Measurements from ENCODE around the gene PLA2G4B. TPM values are rescaled to one million over a fixed set of nuclear protein-coding genes. Genes with fewer than 3 reads are reported as not detected.

PLA2G4B gene
- total RNA-seq, 4 donors from 2014 or later, result 1.8 to 8.7 (median 4.5) TPM

GRCh38 chr15:41817327-41817726 is 21.3 kb upstream of the PLA2G4B start:
- no peak for TF ChIP-seq CTCF (IDR thresholded peaks at IDR 0.05)
- TF ChIP-seq EP300 (IDR thresholded peaks at IDR 0.05), result no peak
- no peak for TF ChIP-seq POLR2A (IDR thresholded peaks at IDR 0.05)
- no peak overlapping the region for H3K4me3 ChIP-seq
- no peaks in the 10 kb centered on the region for H3K27me3 ChIP-seq
- WGBS, 2 donors, result 79 to 89% methylated on average over 12 to 14 of the region's 14 CpGs
- peaks cover 2 to 100% (median 34%) of the 10 kb centered on the region in 3 donors for H3K36me3 ChIP-seq
- no peaks in the 10 kb centered on the region for H3K4me1 ChIP-seq
- no peaks in the 10 kb centered on the region for H3K9me3 ChIP-seq
- no peak for DNase-seq (ENCODE audit: low spot score in 2 of 2)
- H3K27ac ChIP-seq, result no peak overlapping the region

GRCh38 chr15:41817781-41818180 is 20.9 kb upstream of the PLA2G4B start:
- Histone ChIP-seq H3K4me3 (no peak overlapping the region), H3K9me3 (no peaks in the 10 kb centered on the region), H3K27ac (no peak overlapping the region), H3K27me3 (no peaks in the 10 kb centered on the region), H3K36me3 (peaks cover 2 to 100% (median 29%) of the 10 kb centered on the region in 3 donors), H3K4me1 (no peaks in the 10 kb centered on the region)
- WGBS, 2 donors, result 78 to 86% methylated on average over 6 of the region's 6 CpGs
- DNase-seq (ENCODE audit: low spot score in 2 of 2), result no peak
- TF ChIP-seq POLR2A (IDR thresholded peaks at IDR 0.05) (no peak), CTCF (IDR thresholded peaks at IDR 0.05) (no peak), EP300 (IDR thresholded peaks at IDR 0.05) (no peak)

GRCh38 chr15:41819455-41820050 is 19.1 kb upstream of the PLA2G4B start:
- peaks cover 2 to 100% (median 27%) of the 10 kb centered on the region in 3 donors for H3K36me3 ChIP-seq
- WGBS, 2 donors, result 88 to 93% methylated on average over 9 of the region's 9 CpGs

GRCh38 chr15:41820791-41821423 is 17.7 kb upstream of the PLA2G4B start:
- Histone ChIP-seq H3K4me1 (no peaks in the 10 kb centered on the region), H3K27me3 (no peaks in the 10 kb centered on the region), H3K27ac (no peak overlapping the region), H3K9me3 (no peaks in the 10 kb centered on the region), H3K4me3 (no peak overlapping the region), H3K36me3 (peaks cover 2 to 100% (median 27%) of the 10 kb centered on the region in 3 donors)
- WGBS, 2 donors, result 66 to 81% methylated on average over 6 of the region's 6 CpGs
- TF ChIP-seq POLR2A (IDR thresholded peaks at IDR 0.05) (no peak), EP300 (IDR thresholded peaks at IDR 0.05) (no peak), CTCF (IDR thresholded peaks at IDR 0.05) (no peak)
- no peak for DNase-seq (ENCODE audit: low spot score in 2 of 2)

More at GRCh38 chr15:41819455-41820050, 19.1 kb upstream of the PLA2G4B start:
- Histone ChIP-seq H3K4me1 (no peaks in the 10 kb centered on the region), H3K27me3 (no peaks in the 10 kb centered on the region), H3K9me3 (no peaks in the 10 kb centered on the region), H3K27ac (no peak overlapping the region), H3K4me3 (no peak overlapping the region)
- DNase-seq (ENCODE audit: low spot score in 2 of 2), result no peak
- TF ChIP-seq CTCF (IDR thresholded peaks at IDR 0.05), result no peak
- no peak for TF ChIP-seq EP300 (IDR thresholded peaks at IDR 0.05)
- TF ChIP-seq POLR2A (IDR thresholded peaks at IDR 0.05), result no peak

- Histone ChIP-seq H3K4me3 (no peak overlapping the region), H3K4me1 (no peaks in the 10 kb centered on the region), H3K27ac (no peak overlapping the region), H3K27me3 (no peaks in the 10 kb centered on the region), H3K36me3 (peaks cover 2 to 95% (median 26%) of the 10 kb centered on the region in 3 donors), H3K9me3 (no peaks in the 10 kb centered on the region)
- no peak for TF ChIP-seq CTCF (IDR thresholded peaks at IDR 0.05)
- no peak for TF ChIP-seq POLR2A (IDR thresholded peaks at IDR 0.05)
- TF ChIP-seq EP300 (IDR thresholded peaks at IDR 0.05), result no peak
- no peak for DNase-seq (ENCODE audit: low spot score in 2 of 2)
- 74 to 86% methylated on average over 2 to 4 of the region's 4 CpGs for WGBS, 2 donors
Measured at GRCh38 chr15:41821831-41822230, 16.8 kb upstream of the PLA2G4B start.

Data from tibial nerve (tissue), 4 donors.